Measurements from ENCODE around the gene MIA3.
"Not testable (repeated sequence)": the region's sequence is repeated elsewhere in the genome, so short reads cannot be mapped to it uniquely, and the experiment has no call there.

Gene MIA3, protein sequence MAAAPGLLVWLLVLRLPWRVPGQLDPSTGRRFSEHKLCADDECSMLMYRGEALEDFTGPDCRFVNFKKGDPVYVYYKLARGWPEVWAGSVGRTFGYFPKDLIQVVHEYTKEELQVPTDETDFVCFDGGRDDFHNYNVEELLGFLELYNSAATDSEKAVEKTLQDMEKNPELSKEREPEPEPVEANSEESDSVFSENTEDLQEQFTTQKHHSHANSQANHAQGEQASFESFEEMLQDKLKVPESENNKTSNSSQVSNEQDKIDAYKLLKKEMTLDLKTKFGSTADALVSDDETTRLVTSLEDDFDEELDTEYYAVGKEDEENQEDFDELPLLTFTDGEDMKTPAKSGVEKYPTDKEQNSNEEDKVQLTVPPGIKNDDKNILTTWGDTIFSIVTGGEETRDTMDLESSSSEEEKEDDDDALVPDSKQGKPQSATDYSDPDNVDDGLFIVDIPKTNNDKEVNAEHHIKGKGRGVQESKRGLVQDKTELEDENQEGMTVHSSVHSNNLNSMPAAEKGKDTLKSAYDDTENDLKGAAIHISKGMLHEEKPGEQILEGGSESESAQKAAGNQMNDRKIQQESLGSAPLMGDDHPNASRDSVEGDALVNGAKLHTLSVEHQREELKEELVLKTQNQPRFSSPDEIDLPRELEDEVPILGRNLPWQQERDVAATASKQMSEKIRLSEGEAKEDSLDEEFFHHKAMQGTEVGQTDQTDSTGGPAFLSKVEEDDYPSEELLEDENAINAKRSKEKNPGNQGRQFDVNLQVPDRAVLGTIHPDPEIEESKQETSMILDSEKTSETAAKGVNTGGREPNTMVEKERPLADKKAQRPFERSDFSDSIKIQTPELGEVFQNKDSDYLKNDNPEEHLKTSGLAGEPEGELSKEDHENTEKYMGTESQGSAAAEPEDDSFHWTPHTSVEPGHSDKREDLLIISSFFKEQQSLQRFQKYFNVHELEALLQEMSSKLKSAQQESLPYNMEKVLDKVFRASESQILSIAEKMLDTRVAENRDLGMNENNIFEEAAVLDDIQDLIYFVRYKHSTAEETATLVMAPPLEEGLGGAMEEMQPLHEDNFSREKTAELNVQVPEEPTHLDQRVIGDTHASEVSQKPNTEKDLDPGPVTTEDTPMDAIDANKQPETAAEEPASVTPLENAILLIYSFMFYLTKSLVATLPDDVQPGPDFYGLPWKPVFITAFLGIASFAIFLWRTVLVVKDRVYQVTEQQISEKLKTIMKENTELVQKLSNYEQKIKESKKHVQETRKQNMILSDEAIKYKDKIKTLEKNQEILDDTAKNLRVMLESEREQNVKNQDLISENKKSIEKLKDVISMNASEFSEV (N-terminal part only)

DNA sequence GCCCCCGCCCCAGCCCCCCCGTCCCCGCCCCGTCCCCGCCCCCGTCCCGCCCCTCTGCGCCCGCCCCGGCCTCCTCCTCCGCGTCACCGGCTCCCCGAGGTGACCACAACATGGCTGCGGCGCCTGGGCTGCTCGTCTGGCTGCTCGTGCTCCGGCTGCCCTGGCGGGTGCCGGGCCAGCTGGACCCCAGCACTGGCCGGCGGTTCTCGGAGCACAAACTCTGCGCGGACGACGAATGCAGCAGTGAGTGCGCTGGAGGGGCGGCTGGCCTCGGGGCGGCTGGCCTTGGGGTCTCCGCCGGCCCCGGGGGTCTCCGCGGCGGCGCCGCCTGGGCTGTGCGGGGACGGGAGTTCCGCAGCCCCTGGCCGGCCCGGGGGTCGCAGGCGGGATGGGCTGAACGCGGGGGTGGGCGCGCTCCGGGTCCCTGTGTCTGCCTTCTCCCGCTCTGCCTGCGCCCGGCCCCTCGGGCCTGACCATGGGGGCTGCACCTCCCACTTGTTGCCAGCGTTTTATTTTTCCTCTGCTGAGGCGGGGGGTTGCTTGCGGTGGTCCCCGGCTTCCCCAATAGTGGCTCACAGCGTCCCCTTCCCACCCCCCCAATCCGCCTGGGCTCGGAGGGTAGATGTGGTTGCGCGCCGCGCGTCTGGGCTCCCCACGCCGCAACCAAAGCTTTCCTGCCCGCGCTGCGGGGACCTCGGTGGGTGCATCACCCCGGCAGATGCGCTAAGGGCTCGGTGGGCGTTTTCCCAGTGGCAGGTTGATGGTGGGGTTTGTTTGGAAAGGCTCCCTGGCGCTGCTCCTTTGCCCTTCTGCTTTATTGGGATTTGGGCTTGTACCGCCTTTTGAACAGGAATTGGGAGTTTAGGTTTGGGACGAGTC, at the start of gene MIA3:
TSS of gene MIA3 (plus strand) at position 97 of the 879 bp plus-strand sequence. CDS start at position 111, 14 bp downstream.
- peak; percentile 85 for DNase-seq

DNA sequence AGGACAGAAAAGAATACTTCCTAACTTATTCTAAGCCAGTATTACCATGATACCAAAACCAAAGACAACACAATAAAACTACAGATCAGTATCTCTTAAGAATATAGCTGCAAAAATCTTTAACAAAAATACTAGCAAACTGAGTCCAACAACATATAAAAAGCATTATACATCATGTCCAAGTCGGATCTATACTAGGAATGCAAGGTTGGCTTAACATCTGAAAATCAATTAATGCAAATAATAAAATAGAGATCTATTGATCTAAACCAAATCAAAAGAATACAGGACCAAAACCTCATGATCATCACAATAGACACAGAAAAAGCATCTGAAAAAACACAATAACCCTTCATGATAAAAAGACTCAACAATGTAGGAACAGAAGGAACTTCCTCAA, 47.1 kb upstream of the MIA3 start:
- no peak for DNase-seq

DNA sequence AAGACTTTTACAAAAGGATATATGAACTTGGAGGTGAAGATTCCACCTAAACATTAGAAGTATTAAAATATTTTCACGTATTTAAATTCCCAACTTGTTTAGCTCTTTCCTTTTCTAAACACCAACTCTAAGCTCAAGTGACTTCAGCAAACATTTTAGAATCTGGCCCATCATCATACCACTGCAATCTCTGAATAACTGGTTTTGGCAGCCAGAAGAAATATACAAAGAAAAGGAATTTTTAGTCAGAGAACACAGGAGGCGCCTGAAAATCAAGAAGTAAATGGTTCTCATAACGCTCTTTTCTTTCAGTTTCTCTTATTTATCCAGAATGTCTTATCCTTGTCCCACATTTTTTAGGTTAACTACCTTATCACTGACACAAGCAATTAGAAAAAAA, 38.6 kb upstream of the MIA3 start:
- DNase-seq = no peak

DNA sequence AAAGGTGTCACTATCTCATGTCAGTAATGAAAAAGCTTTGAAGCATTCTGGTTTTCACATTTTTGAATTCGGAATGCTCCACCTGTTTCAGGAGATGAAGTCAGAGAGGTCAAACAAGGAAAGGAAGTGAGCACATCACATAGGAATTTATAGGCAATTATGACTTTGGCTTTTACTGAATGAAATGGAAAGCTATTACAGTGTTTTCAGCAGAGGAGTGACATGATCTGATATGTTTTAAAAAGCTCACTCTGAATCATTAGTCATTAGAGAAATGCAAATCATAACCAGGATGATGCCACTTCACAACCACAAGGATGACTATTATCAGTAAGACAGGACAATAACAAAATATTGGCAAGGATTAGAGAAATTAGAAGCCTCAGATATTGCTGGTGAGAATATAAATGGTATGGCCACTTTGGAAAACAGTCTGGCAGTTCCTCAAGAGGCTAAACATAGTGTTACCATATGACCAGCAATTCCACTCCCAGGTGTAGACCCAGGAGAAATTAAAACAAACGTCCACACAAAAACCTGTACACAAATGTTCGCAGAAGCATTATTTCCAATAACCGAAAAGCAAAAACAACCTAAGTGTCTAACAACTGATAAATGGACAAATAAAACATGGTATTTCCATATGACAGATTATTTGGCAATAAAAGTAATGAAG, 35.7 kb upstream of the MIA3 start:
- no peak for DNase-seq

DNA sequence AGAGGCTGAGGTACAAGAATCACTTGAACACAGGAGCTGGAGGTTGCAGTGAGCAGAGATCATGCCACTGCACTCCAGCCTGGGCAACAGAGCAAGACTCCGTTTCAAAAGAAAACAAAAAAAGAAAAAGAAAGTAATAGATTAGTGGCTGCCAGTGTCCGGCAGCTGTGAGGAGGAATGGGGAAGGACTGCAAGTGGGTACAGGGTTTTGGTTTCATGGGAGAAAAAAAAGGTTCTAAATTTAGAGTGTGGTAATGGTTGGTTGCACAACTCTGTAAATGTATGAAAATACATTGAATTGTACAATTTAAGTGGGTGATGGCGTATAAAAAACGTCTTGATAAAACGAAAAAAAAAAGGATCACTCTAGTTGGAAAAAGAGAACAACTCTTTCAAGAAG, 34.8 kb upstream of the MIA3 start:
- DNase-seq = no peak

DNA sequence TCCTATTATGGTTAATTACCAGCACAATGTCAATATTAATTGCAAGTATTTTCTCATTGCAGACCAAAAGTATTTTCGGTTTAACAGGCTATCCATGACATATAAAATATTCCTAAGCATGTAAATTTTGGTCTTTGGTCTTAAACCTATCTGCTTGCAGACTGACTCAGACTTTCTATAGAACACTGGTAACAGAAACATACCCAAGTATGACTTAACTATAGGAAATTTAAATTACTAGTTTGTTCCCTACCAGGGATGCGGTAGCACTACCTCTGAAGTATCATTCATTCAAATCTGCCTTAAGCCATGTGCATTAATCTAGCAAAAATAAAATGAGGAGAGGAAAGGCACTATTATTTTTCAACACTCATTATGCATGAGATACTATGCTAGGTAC, 31.1 kb upstream of the MIA3 start:
- DNase-seq = no peak

DNA sequence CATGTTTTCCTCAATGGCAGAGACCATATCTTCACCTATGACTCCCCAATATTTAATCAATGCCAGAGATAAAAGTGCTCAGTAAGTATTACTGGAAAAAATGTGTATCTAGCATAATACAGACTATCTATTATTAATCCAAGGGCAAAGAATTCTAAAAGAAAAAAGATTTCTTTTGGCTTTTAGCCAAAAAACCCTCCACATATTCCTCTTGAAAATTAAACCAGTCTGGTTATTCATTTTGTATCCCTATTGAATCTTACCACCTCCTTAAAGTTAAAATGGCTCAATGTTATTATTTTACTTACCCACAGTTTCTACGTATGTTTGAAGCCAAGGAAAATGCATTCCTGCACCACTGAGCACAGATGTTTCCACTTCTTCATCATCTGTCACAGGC, 29.8 kb upstream of the MIA3 start:
- DNase-seq = no peak

DNA sequence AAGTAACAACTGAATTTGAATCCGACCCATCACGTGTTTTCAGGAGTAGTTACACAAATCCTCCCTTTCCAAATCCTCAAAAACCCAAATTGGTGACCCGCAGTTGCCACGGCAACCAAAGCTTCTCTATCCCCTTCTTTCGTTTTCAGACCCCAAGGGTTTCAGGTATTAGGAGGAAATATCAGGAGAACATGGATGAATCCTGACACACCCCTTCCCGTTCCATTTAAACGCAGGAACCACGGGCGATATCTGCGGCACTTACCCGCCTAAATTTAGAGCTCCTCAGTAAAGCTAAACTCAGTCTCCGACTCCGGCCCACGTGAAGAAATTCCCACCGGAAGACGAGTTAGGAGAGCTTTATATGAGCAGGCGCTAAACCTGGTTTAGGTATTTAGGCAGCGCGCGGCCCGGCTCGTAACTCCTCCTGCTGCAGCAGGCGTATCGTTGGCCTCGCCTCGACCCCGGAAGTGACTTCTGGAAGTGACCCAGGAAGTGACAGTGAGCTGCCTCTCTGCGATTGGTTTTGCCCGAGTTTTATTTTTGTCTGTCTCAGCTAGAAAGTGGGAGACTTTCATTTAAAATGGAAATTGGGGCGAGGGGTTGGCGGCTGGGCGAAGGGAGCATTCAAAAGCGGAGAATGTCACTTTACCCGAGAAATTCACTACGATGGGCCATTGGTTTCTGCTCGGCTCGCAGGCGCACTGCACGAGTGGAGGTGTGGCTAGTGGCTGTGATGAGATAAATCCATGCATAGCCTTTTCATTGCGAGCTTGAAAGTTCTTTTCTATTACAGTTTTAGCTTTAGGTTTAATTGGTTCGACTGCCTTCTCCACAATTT, 28.2 kb upstream of the MIA3 start, which contains the start of gene TAF1A:
TSS of gene TAF1A (minus strand) at position 472 of the 841 bp plus-strand sequence.
- DNase-seq = peak; percentile 87

DNA sequence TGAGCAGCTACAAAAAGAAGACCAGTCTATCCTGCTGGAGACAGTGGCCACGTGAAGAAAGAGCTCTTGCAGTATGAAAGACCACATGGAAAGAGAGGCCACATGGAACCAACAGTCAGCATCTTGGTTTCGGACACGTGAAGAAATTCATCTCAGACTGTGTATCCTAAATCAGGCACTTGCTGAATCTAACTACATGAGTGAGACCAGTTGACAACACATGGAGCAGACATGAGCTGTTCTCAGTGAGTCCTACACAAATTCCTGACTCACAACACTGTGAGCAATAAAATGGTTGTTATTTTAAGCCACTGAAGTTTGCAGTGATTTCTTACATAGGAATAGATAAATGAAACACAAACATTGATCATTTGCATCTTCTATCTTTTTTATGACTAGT, 25.7 kb upstream of the MIA3 start:
- no peak for DNase-seq

DNA sequence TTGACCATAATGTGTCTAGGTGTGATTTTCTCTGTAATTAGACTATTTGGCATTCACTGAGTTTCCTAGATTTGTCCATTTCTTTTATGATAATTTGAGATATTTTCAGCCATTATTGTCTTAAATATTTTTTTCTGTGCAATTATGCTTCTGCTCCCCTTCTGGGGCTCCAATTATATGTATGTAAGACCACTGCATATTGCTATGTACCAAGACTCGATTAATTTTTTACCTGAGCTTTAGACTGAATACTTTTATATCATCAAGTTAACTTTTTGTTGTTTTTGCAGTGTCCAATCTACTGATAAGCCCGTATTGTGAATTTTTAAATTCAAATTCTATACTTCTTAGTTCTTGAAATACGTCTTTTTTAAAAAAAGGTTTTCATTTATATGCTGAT, 23.1 kb upstream of the MIA3 start:
- DNase-seq = no peak

DNA sequence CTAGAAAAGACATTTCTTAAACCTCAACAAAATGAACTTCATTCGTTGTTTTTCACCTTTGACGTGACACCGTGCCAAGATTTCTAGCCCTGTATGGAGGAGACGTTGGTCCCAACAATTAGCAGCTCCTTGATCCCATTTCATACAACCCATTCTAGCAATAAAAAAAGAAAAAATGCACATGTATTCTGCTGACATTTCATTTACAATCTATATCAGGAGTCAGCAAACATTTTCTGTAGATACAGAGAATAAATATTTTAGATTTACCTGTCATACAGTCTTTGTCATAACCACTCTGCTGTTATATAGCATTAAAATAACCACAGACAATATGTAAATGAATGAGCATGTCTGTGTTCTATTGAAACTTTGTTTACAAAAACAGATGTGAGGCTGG, 21.2 kb upstream of the MIA3 start:
- no peak for DNase-seq

DNA sequence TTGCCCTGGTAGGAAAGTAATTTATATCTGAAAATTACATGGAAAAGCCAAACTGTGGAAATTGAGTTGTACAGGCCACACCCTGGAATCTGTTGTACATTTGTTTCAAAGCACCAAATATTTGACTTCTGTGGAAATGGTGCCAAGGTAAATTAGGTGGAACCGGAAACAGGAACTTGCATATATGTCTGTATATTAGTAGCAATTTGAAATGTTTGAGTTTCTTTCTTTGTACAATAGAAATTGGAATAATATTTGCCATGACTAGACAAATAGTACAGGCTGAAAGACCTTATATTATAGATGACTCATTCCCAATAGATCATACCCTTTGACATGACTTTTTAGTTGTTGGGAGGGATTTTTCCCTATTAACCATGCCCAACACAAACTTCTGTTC, 17.6 kb upstream of the MIA3 start:
- DNase-seq = no peak

DNA sequence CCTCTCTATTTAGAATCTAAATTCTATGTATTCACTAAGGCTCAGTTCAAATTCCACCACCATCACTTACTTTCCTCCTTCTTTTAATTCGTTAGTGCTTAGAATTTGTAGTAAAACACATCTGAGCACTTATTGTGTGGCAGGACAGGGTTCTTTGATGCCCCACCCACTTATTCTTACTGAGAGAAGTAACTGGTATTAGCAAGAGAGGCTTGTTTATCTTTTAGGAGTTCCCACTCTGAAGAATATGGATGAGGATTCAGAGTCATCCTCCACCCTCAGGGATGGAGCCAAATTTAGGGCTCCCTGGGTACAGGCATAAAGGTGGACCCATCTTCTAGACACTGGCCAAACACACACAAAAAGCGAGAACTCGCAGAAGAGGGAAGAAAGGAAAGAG, 16.6 kb upstream of the MIA3 start:
- DNase-seq = no peak

DNA sequence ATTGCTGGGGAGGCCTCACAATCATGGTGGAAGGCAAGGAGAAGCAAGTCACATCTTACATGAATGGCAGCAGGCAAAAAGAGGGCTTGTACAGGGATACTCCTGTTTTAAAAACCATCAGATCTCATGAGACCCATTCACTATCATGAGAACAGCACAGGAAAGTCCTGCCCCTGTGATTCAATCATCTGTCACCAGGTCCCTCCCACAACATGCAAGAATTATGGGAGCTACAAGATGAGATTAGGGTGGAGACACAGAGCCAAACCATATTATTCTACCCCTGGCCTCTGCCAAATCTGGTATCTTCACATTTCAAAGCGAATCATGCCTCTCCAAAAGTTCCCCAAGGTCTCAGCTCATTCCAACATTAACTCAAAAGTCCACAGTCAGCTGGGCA, 11.1 kb upstream of the MIA3 start:
- DNase-seq = no peak

DNA sequence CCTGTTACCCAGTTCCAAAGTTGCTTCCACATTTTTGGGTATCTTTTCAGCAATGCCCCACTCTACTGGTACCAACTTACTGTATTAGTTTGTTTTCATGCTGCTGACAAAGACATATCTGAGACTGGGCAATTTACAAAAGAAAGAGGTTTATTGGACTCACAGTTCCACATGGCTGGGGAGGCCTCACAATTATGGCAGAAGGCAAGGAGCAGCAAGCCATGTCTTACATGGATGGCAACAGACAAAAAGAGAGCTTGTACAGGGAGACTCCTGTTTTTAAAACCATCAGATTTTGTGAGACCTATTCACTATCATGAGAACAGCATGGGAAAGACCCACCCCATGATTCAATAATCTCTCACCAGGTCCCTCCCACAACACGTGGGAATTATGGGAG, 8.8 kb upstream of the MIA3 start:
- not testable (repeated sequence) for DNase-seq

DNA sequence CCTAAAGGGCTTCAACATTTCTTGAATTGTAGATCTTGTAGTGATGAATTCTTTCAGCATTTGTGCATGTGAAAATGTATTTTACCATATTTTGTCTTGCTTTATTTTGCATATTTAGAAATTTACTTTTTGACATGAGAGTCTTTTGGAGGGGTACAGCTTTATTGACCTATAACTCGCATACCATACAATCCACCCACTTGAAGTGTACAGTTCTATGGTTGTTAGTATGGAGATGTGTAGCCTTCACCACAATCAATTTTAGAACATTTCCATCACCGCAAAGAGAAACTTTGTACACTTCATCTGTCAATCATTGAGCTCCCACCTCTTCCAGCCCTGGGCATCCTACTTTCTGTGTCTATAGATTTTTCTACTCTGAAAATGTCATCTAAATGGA, 7.2 kb upstream of the MIA3 start:
- no peak for DNase-seq

DNA sequence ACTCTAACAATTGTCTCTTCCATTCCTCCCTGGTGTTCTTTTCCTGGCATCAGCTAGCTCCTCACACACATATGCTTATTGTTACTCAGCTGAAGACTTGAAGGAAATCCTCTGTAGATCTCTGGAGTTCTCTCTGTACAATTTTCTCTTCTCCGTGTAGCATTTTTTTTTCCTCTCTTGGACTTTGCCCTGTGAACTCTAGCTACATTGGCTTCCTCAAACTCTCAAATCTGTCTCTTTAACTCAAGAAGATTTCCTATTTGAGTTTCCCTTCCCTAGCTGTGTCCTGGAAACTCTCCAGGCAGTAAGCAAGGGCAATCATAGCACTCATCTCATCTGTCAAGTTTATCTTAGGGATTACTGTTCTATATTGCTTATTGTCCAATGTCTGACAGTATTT, 4.3 kb upstream of the MIA3 start:
- no peak for DNase-seq

DNA sequence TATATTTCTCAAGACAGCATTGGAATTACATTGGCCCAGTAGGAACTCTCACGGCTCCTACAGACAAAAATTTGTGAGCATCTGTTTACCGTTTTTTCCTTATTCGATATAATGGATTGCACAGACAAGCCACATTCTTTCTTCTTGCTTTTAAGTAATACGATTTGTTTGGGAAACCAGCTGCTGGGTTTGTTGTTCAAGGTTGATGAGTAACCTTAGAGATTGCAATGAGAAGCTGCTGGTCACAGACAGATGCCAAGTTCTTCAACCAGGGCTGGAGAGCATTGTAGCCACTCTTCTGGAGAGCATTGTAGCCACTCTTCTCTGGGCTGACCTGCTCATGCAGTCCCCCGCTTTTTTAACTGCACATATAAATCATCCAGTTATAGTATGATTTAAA, 1.4 kb upstream of the MIA3 start:
- no peak for DNase-seq

DNA sequence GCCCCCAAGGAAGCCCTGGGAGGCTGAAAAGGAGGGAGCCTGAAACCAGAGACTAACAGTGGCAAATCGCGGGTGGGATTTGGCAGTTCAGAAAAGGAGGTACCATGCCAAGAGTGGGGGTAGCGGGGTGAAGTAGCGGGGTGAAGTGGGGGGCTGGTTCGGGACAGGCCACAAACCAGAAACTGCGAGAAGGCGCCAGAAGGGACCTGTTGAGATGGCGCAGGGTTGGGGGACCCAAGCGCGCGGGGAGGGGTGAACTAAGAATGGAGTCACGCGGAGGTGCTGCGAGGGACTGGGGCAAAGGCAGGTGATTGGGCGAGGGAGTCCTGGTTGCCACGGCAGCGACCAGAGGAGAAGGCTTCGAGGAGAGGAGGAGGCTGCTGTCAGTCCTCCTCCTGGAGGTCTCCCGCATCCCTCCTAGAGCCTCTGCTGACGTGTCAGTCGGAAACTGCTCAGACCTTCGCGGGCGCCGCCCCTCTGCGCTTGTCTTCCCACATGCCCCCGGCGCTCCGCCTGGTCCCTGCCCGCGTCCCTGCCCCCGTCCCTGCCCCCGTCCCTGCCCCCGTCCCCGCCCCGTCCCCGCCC, 438 bp upstream of the MIA3 start:
- peak; percentile 91 for DNase-seq

Data from activated CD8-positive, alpha-beta memory T cell treated with anti-CD3 and anti-CD28 coated beads for 24 hours (primary cell).